Measurements from ENCODE around the gene VPS33B. TPM values are rescaled to one million over a fixed set of nuclear protein-coding genes. Genes with fewer than 3 reads are reported as not detected.
A peak's percentile ranks its signal among the peaks of the same experiment; 100 is the strongest.

Gene VPS33B
- total and polyA plus RNA-seq, 2 of the 13 experiments (the other 11 are each of a cell fraction or from before 2014, with no cell fraction given), result 15.8 to 16.5 TPM

DNA sequence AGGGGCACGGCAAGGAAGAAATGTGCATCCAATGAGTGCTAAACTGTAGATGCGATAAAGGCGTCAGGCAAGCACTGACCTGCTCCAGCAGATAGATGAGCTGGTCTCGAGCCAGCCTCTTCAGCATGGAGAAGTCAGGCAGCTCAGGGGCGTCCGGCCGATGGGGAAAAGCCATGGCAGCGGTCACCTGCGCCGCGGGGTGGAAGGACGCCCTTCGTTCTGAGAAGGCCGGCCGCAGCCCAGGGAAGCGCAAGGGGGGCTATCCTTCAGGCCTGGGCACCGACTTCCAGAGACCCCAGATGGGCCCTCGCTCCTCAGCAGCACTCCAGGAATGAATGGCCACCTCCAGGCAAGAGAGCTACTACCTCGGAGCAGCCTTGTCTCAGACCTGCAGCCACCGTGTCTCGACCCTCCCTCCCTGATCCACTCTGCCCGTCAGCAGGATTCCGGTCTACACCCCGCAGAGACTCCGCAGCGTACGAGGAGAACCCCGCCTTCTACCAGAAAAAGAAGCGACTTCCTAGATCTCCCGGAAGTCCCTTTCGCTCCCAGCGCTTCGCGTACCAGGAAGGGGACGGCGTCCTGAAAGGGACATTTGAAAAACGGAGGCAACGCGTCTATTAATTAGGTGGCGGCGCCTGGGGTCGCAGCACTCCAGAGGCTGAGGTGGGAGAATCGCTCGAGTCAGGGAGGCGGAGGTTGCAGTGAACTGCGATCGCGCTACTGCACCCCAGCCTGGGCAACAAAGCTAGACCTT, at the start of gene VPS33B (continued):
- TF ChIP-seq, protein P1, sequence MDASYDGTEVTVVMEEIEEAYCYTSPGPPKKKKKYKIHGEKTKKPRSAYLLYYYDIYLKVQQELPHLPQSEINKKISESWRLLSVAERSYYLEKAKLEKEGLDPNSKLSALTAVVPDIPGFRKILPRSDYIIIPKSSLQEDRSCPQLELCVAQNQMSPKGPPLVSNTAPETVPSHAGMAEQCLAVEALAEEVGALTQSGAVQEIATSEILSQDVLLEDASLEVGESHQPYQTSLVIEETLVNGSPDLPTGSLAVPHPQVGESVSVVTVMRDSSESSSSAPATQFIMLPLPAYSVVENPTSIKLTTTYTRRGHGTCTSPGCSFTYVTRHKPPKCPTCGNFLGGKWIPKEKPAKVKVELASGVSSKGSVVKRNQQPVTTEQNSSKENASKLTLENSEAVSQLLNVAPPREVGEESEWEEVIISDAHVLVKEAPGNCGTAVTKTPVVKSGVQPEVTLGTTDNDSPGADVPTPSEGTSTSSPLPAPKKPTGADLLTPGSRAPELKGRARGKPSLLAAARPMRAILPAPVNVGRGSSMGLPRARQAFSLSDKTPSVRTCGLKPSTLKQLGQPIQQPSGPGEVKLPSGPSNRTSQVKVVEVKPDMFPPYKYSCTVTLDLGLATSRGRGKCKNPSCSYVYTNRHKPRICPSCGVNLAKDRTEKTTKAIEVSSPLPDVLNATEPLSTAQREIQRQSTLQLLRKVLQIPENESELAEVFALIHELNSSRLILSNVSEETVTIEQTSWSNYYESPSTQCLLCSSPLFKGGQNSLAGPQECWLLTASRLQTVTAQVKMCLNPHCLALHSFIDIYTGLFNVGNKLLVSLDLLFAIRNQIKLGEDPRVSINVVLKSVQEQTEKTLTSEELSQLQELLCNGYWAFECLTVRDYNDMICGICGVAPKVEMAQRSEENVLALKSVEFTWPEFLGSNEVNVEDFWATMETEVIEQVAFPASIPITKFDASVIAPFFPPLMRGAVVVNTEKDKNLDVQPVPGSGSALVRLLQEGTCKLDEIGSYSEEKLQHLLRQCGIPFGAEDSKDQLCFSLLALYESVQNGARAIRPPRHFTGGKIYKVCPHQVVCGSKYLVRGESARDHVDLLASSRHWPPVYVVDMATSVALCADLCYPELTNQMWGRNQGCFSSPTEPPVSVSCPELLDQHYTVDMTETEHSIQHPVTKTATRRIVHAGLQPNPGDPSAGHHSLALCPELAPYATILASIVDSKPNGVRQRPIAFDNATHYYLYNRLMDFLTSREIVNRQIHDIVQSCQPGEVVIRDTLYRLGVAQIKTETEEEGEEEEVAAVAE (CRISPR knock-in tag; IDR thresholded peaks at IDR 0.05; ENCODE audit: borderline replicate concordance), result peak; percentile 51; the same call in 1 of the 2 replicates
- TF ChIP-seq ZFP90 (CRISPR knock-in tag; IDR thresholded peaks at IDR 0.05; ENCODE audit: borderline replicate concordance) (0 out of 2 replicates have a peak, but pooled peaks have one; percentile 48), ZKSCAN8 (CRISPR knock-in tag; IDR thresholded peaks at IDR 0.05; ENCODE audit: borderline replicate concordance) (no peak), POLR2A (IDR thresholded peaks at IDR 0.05; ENCODE audit: insufficient read depth in 1 of 2, low read depth in 2 of 2, low read length in 2 of 2) (peak; percentile 62 to 79; a peak in 3 of 4 replicates), TSC22D2 (CRISPR knock-in tag; IDR thresholded peaks at IDR 0.05; ENCODE audit: borderline replicate concordance) (0 out of 2 replicates have a peak, but pooled peaks have one; percentile 62)
- TF ChIP-seq, protein P2, sequence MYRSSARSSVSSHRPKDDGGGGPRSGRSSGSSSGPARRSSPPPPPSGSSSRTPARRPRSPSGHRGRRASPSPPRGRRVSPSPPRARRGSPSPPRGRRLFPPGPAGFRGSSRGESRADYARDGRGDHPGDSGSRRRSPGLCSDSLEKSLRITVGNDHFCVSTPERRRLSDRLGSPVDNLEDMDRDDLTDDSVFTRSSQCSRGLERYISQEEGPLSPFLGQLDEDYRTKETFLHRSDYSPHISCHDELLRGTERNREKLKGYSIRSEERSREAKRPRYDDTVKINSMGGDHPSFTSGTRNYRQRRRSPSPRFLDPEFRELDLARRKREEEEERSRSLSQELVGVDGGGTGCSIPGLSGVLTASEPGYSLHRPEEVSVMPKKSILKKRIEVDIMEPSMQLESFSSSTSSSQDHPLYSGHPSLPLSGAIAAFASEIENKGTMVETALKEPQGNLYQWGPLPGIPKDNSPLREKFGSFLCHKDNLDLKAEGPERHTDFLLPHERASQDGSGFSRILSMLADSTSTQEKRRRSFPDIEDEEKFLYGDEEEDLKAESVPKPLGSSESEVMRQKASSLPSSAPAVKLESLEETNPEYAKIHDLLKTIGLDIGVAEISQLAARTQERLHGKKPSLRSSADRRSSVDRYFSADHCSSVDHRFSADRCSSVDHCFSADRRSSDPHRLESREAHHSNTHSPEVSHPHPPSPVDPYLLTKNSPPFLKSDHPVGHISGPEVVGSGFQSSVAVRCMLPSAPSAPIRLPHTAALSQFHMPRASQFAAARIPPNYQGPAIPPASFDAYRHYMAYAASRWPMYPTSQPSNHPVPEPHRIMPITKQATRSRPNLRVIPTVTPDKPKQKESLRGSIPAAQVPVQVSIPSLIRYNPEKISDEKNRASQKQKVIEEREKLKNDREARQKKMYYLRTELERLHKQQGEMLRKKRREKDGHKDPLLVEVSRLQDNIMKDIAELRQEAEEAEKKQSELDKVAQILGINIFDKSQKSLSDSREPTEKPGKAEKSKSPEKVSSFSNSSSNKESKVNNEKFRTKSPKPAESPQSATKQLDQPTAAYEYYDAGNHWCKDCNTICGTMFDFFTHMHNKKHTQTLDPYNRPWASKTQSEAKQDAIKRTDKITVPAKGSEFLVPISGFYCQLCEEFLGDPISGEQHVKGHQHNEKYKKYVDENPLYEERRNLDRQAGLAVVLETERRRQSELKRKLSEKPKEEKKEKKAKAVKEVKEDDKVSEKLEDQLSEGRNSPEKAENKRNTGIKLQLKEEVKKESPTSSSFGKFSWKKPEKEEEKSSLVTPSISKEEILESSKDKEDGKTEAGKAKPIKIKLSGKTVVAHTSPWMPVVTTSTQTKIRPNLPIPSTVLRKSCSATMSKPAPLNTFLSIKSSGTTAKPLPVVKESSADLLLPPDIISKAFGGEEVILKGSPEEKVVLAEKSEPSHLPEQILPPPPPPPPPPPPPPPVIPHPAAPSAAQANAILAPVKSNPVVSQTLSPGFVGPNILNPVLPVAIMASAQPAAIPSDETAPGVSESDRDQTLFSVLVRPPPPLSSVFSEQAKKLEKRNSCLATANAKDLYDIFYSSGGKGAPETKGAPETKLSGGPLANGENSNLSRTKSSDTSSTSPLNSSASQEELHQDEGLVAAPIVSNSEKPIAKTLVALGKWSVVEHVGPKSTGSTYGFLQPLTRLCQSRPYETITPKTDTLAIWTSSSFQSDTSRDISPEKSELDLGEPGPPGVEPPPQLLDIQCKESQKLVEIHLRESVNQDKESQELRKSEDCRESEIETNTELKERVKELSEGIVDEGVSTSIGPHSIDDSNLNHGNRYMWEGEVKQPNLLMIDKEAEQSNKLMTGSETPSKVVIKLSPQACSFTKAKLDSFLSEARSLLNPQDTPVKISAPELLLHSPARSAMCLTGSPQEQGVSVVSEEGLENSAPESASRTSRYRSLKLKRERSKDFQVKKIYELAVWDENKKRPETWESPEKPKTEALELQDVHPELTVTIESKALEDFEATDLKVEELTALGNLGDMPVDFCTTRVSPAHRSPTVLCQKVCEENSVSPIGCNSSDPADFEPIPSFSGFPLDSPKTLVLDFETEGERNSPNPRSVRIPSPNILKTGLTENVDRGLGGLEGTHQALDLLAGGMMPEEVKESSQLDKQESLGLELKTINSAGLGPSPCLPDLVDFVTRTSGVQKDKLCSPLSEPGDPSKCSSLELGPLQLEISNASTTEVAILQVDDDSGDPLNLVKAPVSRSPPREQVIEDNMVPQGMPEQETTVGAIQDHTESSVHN (CRISPR knock-in tag; IDR thresholded peaks at IDR 0.05), result no peak
